ENCODE data around the gene FGG. TPM values are rescaled to one million over a fixed set of nuclear protein-coding genes. Genes with fewer than 3 reads are reported as not detected.

The FGG gene
- total RNA-seq, 4 donors from 2014 or later, result not detected

DNA sequence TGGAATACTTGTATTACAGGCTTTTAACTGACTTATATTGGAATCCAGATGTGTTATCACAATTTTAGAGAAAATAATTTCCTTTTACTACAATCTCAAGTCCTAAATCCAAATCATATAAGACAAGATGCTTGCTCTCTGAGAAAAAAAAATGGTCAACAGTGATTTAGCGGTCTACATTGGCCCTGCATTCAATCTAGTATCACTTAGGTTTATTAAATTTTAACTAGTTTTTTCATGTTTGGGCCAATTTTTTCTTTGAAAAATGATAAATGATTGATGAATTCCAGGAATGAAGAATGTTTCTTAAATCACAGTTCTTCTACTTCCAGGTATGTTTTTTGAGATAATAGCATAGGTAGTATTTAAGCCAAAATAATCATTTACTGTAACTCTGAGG lies 2.8 kb upstream of the FGG start:
- intact Hi-C loops (cut with DNase I), result loop anchor here (10.0 kb wide), 1 partner anchor 290 kb away; no protein-coding TSS in a partner anchor

DNA sequence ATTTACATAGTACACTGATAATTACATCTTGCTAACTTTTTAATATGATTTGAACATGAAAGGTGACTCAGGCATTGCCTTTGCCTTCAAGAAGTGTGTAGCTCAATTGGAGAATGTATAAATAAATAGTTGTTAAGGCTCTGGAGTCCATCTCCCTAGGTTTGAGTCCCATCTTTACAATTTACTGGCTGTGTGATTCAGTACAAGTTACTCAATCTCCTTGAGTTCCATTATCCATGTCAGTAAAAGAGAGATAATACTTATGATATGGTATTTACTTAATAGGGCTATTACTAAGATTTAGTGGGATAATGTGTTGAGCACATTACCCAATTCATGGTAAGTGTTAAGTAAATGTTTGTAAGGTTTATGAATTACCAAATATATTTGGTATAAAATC lies 1.9 kb upstream of the FGG start:
- H3K27ac ChIP-seq, result no peak overlapping the region
- intact Hi-C loops (cut with DNase I), result loop anchor here (10.0 kb wide), 1 partner anchor 290 kb away; no protein-coding TSS in a partner anchor
- no peaks in the 10 kb centered on the region for H3K4me1 ChIP-seq
- H3K9me3 ChIP-seq, result no peaks in the 10 kb centered on the region
- H3K36me3 ChIP-seq, result no peaks in the 10 kb centered on the region
- no peak overlapping the region for H3K4me3 ChIP-seq (replicated peaks in 1 of 3)
- TF ChIP-seq, protein P1, sequence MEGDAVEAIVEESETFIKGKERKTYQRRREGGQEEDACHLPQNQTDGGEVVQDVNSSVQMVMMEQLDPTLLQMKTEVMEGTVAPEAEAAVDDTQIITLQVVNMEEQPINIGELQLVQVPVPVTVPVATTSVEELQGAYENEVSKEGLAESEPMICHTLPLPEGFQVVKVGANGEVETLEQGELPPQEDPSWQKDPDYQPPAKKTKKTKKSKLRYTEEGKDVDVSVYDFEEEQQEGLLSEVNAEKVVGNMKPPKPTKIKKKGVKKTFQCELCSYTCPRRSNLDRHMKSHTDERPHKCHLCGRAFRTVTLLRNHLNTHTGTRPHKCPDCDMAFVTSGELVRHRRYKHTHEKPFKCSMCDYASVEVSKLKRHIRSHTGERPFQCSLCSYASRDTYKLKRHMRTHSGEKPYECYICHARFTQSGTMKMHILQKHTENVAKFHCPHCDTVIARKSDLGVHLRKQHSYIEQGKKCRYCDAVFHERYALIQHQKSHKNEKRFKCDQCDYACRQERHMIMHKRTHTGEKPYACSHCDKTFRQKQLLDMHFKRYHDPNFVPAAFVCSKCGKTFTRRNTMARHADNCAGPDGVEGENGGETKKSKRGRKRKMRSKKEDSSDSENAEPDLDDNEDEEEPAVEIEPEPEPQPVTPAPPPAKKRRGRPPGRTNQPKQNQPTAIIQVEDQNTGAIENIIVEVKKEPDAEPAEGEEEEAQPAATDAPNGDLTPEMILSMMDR (IDR thresholded peaks at IDR 0.05), result no peak
- TF ChIP-seq POLR2A (IDR thresholded peaks at IDR 0.05), result no peak
- no peaks in the 10 kb centered on the region for H3K27me3 ChIP-seq
- no peak for DNase-seq

More for the DNA sequence above, 2.8 kb upstream of the FGG start:
- Histone ChIP-seq H3K36me3 (no peaks in the 10 kb centered on the region), H3K4me3 (replicated peaks in 1 of 3) (no peak overlapping the region), H3K27ac (no peak overlapping the region), H3K9me3 (no peaks in the 10 kb centered on the region), H3K4me1 (no peaks in the 10 kb centered on the region), H3K27me3 (no peaks in the 10 kb centered on the region)
- DNase-seq, result no peak
- TF ChIP-seq, protein P1 (IDR thresholded peaks at IDR 0.05), result no peak
- no peak for TF ChIP-seq POLR2A (IDR thresholded peaks at IDR 0.05)
- 90 to 93% methylated on average over 1 of the region's 1 CpG for WGBS, 2 donors

- Histone ChIP-seq H3K9me3 (no peaks in the 10 kb centered on the region), H3K4me1 (no peaks in the 10 kb centered on the region), H3K27me3 (no peaks in the 10 kb centered on the region), H3K4me3 (replicated peaks in 1 of 3) (no peak overlapping the region), H3K36me3 (no peaks in the 10 kb centered on the region), H3K27ac (no peak overlapping the region)
- no peak for TF ChIP-seq POLR2A (IDR thresholded peaks at IDR 0.05)
- TF ChIP-seq, protein P1 (IDR thresholded peaks at IDR 0.05), result no peak
- no peak for DNase-seq
- WGBS, 2 donors, result 88 to 94% methylated on average over 1 of the region's 1 CpG
- intact Hi-C loops (cut with DNase I), result loop anchor here (10.0 kb wide), 1 partner anchor 287 kb away; no protein-coding TSS in a partner anchor
Observed at GRCh38 chr4:154611833-154612232, 623 bp downstream of the FGG start.

GRCh38 chr4:154610582-154610981 lies 1.9 kb downstream of the FGG start:
- Histone ChIP-seq H3K27ac (no peak overlapping the region), H3K4me3 (replicated peaks in 1 of 3) (no peak overlapping the region), H3K27me3 (no peaks in the 10 kb centered on the region), H3K36me3 (no peaks in the 10 kb centered on the region), H3K4me1 (no peaks in the 10 kb centered on the region), H3K9me3 (no peaks in the 10 kb centered on the region)
- DNase-seq, result no peak
- intact Hi-C loops (cut with DNase I), result loop anchor here (10.0 kb wide), 1 partner anchor 286 kb away; no protein-coding TSS in a partner anchor
- no peak for TF ChIP-seq POLR2A (IDR thresholded peaks at IDR 0.05)
- TF ChIP-seq, protein P1 (IDR thresholded peaks at IDR 0.05), result no peak
- WGBS, 2 donors, result 65 to 69% methylated on average over 4 of the region's 4 CpGs

DNA sequence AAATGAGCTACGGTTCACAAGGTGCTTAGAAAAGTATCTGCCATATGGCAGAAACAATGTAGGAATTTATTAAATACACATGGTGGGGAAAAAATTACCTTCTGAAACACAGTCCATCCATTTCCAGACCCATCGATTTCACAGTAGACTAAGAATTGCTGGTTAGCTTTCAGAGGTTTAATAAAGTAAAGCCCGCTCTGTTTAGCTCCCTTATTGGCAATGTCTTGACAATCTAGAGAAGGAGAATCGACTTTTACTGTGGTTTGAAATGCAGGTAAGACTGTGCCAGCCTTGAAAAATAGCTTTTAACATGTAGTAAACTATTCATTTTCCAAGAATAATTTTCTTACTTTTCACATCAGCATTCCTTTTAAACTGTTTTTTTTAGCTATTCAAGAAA lies 2.9 kb downstream of the FGG start:
- no peaks in the 10 kb centered on the region for H3K9me3 ChIP-seq
- no peak overlapping the region for H3K4me3 ChIP-seq (replicated peaks in 1 of 3)
- intact Hi-C loops (cut with DNase I), result no loop called here
- no peaks in the 10 kb centered on the region for H3K27me3 ChIP-seq
- no peak overlapping the region for H3K27ac ChIP-seq
- no peak for DNase-seq
- no peaks in the 10 kb centered on the region for H3K4me1 ChIP-seq
- TF ChIP-seq, protein P1 (IDR thresholded peaks at IDR 0.05), result no peak
- TF ChIP-seq POLR2A (IDR thresholded peaks at IDR 0.05), result no peak
- no peaks in the 10 kb centered on the region for H3K36me3 ChIP-seq
- 86 to 88% methylated on average over 4 of the region's 4 CpGs for WGBS, 2 donors
